Measurements from ENCODE around the gene TRPV2. TPM values are rescaled to one million over a fixed set of nuclear protein-coding genes. Genes with fewer than 3 reads are reported as not detected.
"Not testable (repeated sequence)": the region's sequence is repeated elsewhere in the genome, so short reads cannot be mapped to it uniquely, and the experiment has no call there.

TRPV2 gene
- total RNA-seq, 2 experiments from 2014 or later = 4.9 to 10.5 TPM

DNA sequence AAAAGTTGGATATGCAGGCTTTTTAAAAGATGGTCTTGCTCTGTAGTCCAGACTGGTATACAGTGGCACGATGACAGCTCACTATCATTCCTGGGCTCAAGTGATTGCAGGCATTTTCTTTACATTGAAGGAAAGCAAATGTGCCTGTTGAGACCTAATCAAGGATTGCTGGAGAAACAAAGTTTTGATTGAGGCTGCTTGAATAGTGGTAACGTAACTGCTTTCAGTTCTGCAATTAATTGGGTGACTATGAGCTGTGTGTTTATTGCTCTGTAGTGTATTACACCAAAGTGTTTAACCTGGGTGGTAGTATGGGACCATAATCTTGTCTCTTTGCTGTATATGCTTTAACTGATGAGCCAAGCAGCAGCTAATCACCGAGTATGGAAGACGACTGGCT lies 32.2 kb upstream of the TRPV2 start:
- no peaks in the 10 kb centered on the region for H3K9me3 ChIP-seq (ENCODE audit: low read length)
- H3K27ac ChIP-seq (ENCODE audit: low read depth, low read length, poor library complexity, severe bottlenecking) = no peak overlapping the region
- DNase-seq (ENCODE audit: low spot score) = no peak
- no peak overlapping the region for H2AFZ ChIP-seq (ENCODE audit: low read length)
- POLR2A ChIA-PET = interaction anchor here (1.2 to 1.3 kb wide), 2 partner anchors 32 to 55 kb away, joined by 3 to 5 read pairs; partner anchors contain the start of gene TRPV2
- intact Hi-C loops (cut with micrococcal nuclease; ENCODE audit: unreplicated experiment) = no loop called here
- H3K4me2 ChIP-seq (ENCODE audit: low read length) = peak overlapping the region; percentile 36
- peaks cover 14% of the 10 kb centered on the region; the same call in 1 of the 2 replicates for H4K20me1 ChIP-seq (ENCODE audit: insufficient read depth, low read length)
- CTCF ChIA-PET (ENCODE audit: unreplicated experiment) = no interaction called here
- BruUV-seq (replicated peaks) = no TSS peak
- peak overlapping the region; percentile 27 for H3K4me3 ChIP-seq (ENCODE audit: low read depth, low read length, poor library complexity, severe bottlenecking)
- TF ChIP-seq, protein P1, sequence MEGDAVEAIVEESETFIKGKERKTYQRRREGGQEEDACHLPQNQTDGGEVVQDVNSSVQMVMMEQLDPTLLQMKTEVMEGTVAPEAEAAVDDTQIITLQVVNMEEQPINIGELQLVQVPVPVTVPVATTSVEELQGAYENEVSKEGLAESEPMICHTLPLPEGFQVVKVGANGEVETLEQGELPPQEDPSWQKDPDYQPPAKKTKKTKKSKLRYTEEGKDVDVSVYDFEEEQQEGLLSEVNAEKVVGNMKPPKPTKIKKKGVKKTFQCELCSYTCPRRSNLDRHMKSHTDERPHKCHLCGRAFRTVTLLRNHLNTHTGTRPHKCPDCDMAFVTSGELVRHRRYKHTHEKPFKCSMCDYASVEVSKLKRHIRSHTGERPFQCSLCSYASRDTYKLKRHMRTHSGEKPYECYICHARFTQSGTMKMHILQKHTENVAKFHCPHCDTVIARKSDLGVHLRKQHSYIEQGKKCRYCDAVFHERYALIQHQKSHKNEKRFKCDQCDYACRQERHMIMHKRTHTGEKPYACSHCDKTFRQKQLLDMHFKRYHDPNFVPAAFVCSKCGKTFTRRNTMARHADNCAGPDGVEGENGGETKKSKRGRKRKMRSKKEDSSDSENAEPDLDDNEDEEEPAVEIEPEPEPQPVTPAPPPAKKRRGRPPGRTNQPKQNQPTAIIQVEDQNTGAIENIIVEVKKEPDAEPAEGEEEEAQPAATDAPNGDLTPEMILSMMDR (conservative IDR thresholded peaks at IDR 0.05; ENCODE audit: low read length) = no peak
- no peak for TF ChIP-seq EZH2phosphoT487 (IDR thresholded peaks at IDR 0.05; ENCODE audit: borderline replicate concordance, low read depth, low read length)
- no peaks in the 10 kb centered on the region for H3K9me2 ChIP-seq (ENCODE audit: insufficient read depth, low read length)
- peaks cover 36% of the 10 kb centered on the region for H3K4me1 ChIP-seq (ENCODE audit: insufficient read depth, low read length, poor library complexity, severe bottlenecking)
- H3K79me2 ChIP-seq (ENCODE audit: insufficient read depth, low read depth, low read length) = peaks cover 33% of the 10 kb centered on the region
- H3K36me3 ChIP-seq (ENCODE audit: insufficient read depth, low read length) = peaks cover 30% of the 10 kb centered on the region

DNA sequence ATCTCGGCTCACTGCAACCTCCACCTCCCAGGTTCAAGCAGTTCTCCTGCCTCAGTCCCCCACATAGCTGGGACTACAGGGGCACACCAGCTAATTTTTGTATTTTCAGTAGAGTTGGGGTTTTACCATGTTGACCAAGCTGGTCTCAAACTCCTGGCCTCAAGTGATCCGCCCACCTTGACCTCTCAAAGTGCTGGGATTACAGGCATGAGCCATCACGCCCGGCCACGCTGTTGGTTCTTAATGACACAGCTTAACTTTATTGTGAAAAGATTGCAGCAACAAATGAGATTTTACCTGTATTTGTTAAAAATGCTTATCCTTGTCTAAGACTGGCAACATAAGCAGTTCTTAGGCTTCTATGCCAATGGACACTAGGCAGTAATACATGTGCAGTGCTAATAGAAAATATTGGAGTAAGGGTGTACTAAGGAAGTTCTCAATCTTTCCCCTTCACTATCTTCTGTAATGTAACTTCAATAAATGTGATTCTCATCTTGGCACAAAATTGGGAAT lies 31.5 kb upstream of the TRPV2 start:
- BruUV-seq (replicated peaks) = no TSS peak
- POLR2A ChIA-PET = interaction anchor here (1.2 to 1.3 kb wide), 2 partner anchors 31 to 55 kb away, joined by 3 to 5 read pairs; partner anchors contain the start of gene TRPV2
- intact Hi-C loops (cut with micrococcal nuclease; ENCODE audit: unreplicated experiment) = no loop called here
- peaks cover 36% of the 10 kb centered on the region for H3K4me1 ChIP-seq (ENCODE audit: insufficient read depth, low read length, poor library complexity, severe bottlenecking)
- peaks cover 14% of the 10 kb centered on the region; the same call in 1 of the 2 replicates for H4K20me1 ChIP-seq (ENCODE audit: insufficient read depth, low read length)
- no peaks in the 10 kb centered on the region for H3K9me2 ChIP-seq (ENCODE audit: insufficient read depth, low read length)
- TF ChIP-seq, protein P1 (conservative IDR thresholded peaks at IDR 0.05; ENCODE audit: low read length) = no peak
- no peak for TF ChIP-seq EZH2phosphoT487 (IDR thresholded peaks at IDR 0.05; ENCODE audit: borderline replicate concordance, low read depth, low read length)
- peak overlapping the region; percentile 21 for H3K27ac ChIP-seq (ENCODE audit: low read depth, low read length, poor library complexity, severe bottlenecking)
- H2AFZ ChIP-seq (ENCODE audit: low read length) = no peak overlapping the region
- DNase-seq (ENCODE audit: low spot score) = no peak
- H3K9me3 ChIP-seq (ENCODE audit: low read length) = no peaks in the 10 kb centered on the region
- peak overlapping the region; percentile 36 for H3K4me2 ChIP-seq (ENCODE audit: low read length)
- CTCF ChIA-PET (ENCODE audit: unreplicated experiment) = no interaction called here
- H3K4me3 ChIP-seq (ENCODE audit: low read depth, low read length, poor library complexity, severe bottlenecking) = peak overlapping the region; percentile 27
- peaks cover 30% of the 10 kb centered on the region for H3K36me3 ChIP-seq (ENCODE audit: insufficient read depth, low read length)
- peaks cover 33% of the 10 kb centered on the region for H3K79me2 ChIP-seq (ENCODE audit: insufficient read depth, low read depth, low read length)

DNA sequence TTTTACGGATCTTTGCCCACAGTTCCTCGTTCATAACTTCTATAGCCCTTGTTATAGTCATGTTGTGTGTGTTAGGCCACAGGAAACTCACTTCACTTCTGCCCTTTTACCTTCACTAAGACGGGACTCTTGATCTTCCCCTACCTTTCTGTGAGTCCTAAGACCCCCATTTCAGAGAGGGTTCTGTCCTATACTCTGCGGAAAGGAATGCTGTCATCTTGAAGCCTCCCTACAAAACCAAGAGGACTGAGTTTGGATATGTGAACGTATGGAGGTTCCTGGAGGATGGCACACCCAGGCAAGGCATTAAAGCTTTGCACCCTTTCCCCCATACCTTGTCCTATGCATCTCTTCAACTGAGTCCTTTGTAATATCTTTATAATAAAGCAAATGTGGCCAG lies 30.8 kb upstream of the TRPV2 start:
- peaks cover 36% of the 10 kb centered on the region for H3K4me1 ChIP-seq (ENCODE audit: insufficient read depth, low read length, poor library complexity, severe bottlenecking)
- H2AFZ ChIP-seq (ENCODE audit: low read length) = no peak overlapping the region
- DNase-seq (ENCODE audit: low spot score) = no peak
- intact Hi-C loops (cut with micrococcal nuclease; ENCODE audit: unreplicated experiment) = no loop called here
- TF ChIP-seq, protein P1 (conservative IDR thresholded peaks at IDR 0.05; ENCODE audit: low read length) = no peak
- no peak for TF ChIP-seq EZH2phosphoT487 (IDR thresholded peaks at IDR 0.05; ENCODE audit: borderline replicate concordance, low read depth, low read length)
- peaks cover 33% of the 10 kb centered on the region for H3K79me2 ChIP-seq (ENCODE audit: insufficient read depth, low read depth, low read length)
- no peaks in the 10 kb centered on the region for H3K9me3 ChIP-seq (ENCODE audit: low read length)
- CTCF ChIA-PET (ENCODE audit: unreplicated experiment) = no interaction called here
- H3K4me2 ChIP-seq (ENCODE audit: low read length) = peak overlapping the region; percentile 36
- peaks cover 30% of the 10 kb centered on the region for H3K36me3 ChIP-seq (ENCODE audit: insufficient read depth, low read length)
- POLR2A ChIA-PET = interaction anchor here (0.7 to 1.3 kb wide), 6 partner anchors 8 to 168 kb away, joined by 3 to 5 read pairs (median 3); no protein-coding TSS in a partner anchor
- H3K9me2 ChIP-seq (ENCODE audit: insufficient read depth, low read length) = no peaks in the 10 kb centered on the region
- peak overlapping the region; percentile 5 for H3K4me3 ChIP-seq (ENCODE audit: low read depth, low read length, poor library complexity, severe bottlenecking)
- peak overlapping the region; percentile 21 for H3K27ac ChIP-seq (ENCODE audit: low read depth, low read length, poor library complexity, severe bottlenecking)
- H4K20me1 ChIP-seq (ENCODE audit: insufficient read depth, low read length) = peaks cover 14% of the 10 kb centered on the region; the same call in 1 of the 2 replicates
- no TSS peak for BruUV-seq (replicated peaks)

DNA sequence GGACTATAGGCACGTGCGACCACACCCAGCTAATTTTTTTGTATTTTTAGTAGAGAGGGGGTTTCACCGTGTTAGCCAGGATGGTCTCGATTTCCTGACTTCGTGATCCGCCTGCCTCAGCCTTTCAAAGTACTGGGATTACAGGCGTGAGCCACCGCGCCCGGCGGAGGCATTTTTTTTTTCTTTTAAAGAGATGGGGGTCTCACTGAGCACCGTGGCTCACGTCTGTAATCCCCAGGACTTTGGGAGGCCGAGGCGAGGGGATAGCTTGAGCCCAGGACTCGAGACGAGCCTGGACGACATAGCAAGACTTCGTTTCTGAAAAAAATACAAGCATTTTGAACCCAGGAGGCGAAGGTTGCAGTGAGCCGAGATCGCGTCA lies 29.3 kb upstream of the TRPV2 start:
- POLR2A ChIA-PET = interaction anchor here (0.6 to 0.7 kb wide), 2 partner anchors 213 to 1935 kb away, joined by 4 to 5 read pairs; no protein-coding TSS in a partner anchor
- peak overlapping the region; percentile 66 for H3K27ac ChIP-seq (ENCODE audit: low read depth, low read length, poor library complexity, severe bottlenecking)

More for the DNA sequence above, 29.3 kb upstream of the TRPV2 start:
- Histone ChIP-seq H4K20me1 (ENCODE audit: insufficient read depth, low read length) (peaks cover 14% of the 10 kb centered on the region; the same call in 1 of the 2 replicates), H3K4me3 (ENCODE audit: low read depth, low read length, poor library complexity, severe bottlenecking) (peak overlapping the region; percentile 69), H3K4me1 (ENCODE audit: insufficient read depth, low read length, poor library complexity, severe bottlenecking) (peaks cover 36% of the 10 kb centered on the region), H3K36me3 (ENCODE audit: insufficient read depth, low read length) (peaks cover 30% of the 10 kb centered on the region), H2AFZ (ENCODE audit: low read length) (peak overlapping the region; percentile 89), H3K79me2 (ENCODE audit: insufficient read depth, low read depth, low read length) (peaks cover 32% of the 10 kb centered on the region), H3K4me2 (ENCODE audit: low read length) (peak overlapping the region; percentile 73)
- not testable (repeated sequence) for BruUV-seq (replicated peaks); H3K9me2 ChIP-seq (ENCODE audit: insufficient read depth, low read length); DNase-seq (ENCODE audit: low spot score); H3K9me3 ChIP-seq (ENCODE audit: low read length)
- intact Hi-C loops (cut with micrococcal nuclease; ENCODE audit: unreplicated experiment) = loop anchor here (1.0 kb wide), 2 partner anchors 29 to 135 kb away; partner anchors contain the start of gene TRPV2
- CTCF ChIA-PET (ENCODE audit: unreplicated experiment) = interaction anchor here (0.8 to 1.0 kb wide), 2 partner anchors 30 to 52 kb away, joined by 3 to 6 read pairs; no protein-coding TSS in a partner anchor

Data from OCI-LY7 (cell line).